HEK293T (cell line): Measurements from ENCODE around the gene BCAM.
A peak's percentile ranks its signal among the peaks of the same experiment; 100 is the strongest.

Source experiments
- CTCF ChIA-PET: fragments of 350-600 bp; formaldehyde crosslinking; extraction: SDS; loops from one replicate; lab custom pipeline; 2021; ENCODE audit warnings: antibody characterized with exemption, inconsistent platforms; lab: Yijun Ruan, JAX
- POLR2A ChIA-PET: fragments of 350-600 bp; formaldehyde crosslinking; extraction: SDS; loops from one replicate; lab custom pipeline; 2020; ENCODE audit warnings: antibody characterized with exemption, inconsistent platforms; lab: Yijun Ruan, JAX
- DNase-seq: peaks from one replicate; pipeline ENCODE4 v3.0.0; 2012; ENCODE audit warnings: mixed read lengths; ENCODE audit errors: extremely low spot score
- ARNT ChIP-seq: fragments of 450-650 bp; IDR thresholded peaks from 2 replicates; pipeline ENCODE4 v1.6.1; 2017; ENCODE audit warnings: mild to moderate bottlenecking
- BHLHE40 ChIP-seq: fragments of 450-650 bp; IDR thresholded peaks from 2 replicates; pipeline ENCODE4 v1.6.1; 2016; ENCODE audit warnings: mild to moderate bottlenecking, moderate library complexity, borderline replicate concordance
- CTBP1 ChIP-seq: fragments of 450-650 bp; IDR thresholded peaks from 2 replicates; pipeline ENCODE4 v1.6.1; 2016; ENCODE audit warnings: borderline replicate concordance
- ELF4 ChIP-seq: fragments of 450-650 bp; IDR thresholded peaks from 2 replicates; pipeline ENCODE4 v1.6.1; 2017; ENCODE audit warnings: antibody characterized with exemption
- FOXA1 ChIP-seq: fragments of 450-650 bp; IDR thresholded peaks from 2 replicates; pipeline ENCODE4 v1.6.1; 2016; ENCODE audit warnings: mild to moderate bottlenecking
- FOXK2 ChIP-seq: fragments of 450-650 bp; IDR thresholded peaks from 2 replicates; pipeline ENCODE4 v1.6.1; 2016; ENCODE audit warnings: mild to moderate bottlenecking
- FOXM1 ChIP-seq: fragments of 450-650 bp; IDR thresholded peaks from 2 replicates; pipeline ENCODE4 v1.6.1; 2017; ENCODE audit warnings: mild to moderate bottlenecking, borderline replicate concordance
- HDGF ChIP-seq: fragments of 450-650 bp; IDR thresholded peaks from 2 replicates; pipeline ENCODE4 v1.6.1; 2017; ENCODE audit warnings: antibody characterized with exemption, borderline replicate concordance
- L3MBTL2 ChIP-seq: fragments of 450-650 bp; conservative IDR thresholded peaks from 2 replicates; pipeline ENCODE4 v1.6.1; 2016; ENCODE audit warnings: mild to moderate bottlenecking
- LEF1 ChIP-seq: fragments of 450-650 bp; IDR thresholded peaks from 2 replicates; pipeline ENCODE4 v1.6.1; 2017; ENCODE audit warnings: mild to moderate bottlenecking, borderline replicate concordance
- NFRKB ChIP-seq: fragments of 450-650 bp; IDR thresholded peaks from 2 replicates; pipeline ENCODE4 v1.6.1; 2016; ENCODE audit warnings: mild to moderate bottlenecking, moderate library complexity
- SP1 ChIP-seq: fragments of 450-650 bp; IDR thresholded peaks from 2 replicates; pipeline ENCODE4 v1.6.1; 2017
- SUZ12 ChIP-seq: fragments of 450-650 bp; IDR thresholded peaks from 2 replicates; pipeline ENCODE4 v1.6.1; 2016; ENCODE audit warnings: mild to moderate bottlenecking
- TARDBP ChIP-seq: fragments of 450-650 bp; IDR thresholded peaks from 2 replicates; pipeline ENCODE4 v1.6.1; 2016
- ZNF384 ChIP-seq: fragments of 450-650 bp; IDR thresholded peaks from 2 replicates; pipeline ENCODE4 v1.6.1; 2016
- TF ChIP-seq, protein P1 (sequence below): fragments of 450-650 bp; IDR thresholded peaks from 2 replicates; pipeline ENCODE4 v1.6.1; 2016

The BCAM gene

GRCh38 chr19:44813070-44813840 lies 4.4 kb downstream of the BCAM start:
- DNase-seq, result no peak
- ChIA-PET POLR2A (no interaction called here), CTCF (no interaction called here)
- TF ChIP-seq FOXK2, result no peak
- TF ChIP-seq LEF1, result no peak
- no peak for TF ChIP-seq SUZ12
- TF ChIP-seq HDGF, result no peak
- TF ChIP-seq ELF4, result no peak
- no peak for TF ChIP-seq SP1

- TF ChIP-seq TARDBP, result no peak
- TF ChIP-seq FOXM1, result no peak
- no peak for TF ChIP-seq FOXK2
- TF ChIP-seq ZNF384, result no peak
- TF ChIP-seq, protein P1, sequence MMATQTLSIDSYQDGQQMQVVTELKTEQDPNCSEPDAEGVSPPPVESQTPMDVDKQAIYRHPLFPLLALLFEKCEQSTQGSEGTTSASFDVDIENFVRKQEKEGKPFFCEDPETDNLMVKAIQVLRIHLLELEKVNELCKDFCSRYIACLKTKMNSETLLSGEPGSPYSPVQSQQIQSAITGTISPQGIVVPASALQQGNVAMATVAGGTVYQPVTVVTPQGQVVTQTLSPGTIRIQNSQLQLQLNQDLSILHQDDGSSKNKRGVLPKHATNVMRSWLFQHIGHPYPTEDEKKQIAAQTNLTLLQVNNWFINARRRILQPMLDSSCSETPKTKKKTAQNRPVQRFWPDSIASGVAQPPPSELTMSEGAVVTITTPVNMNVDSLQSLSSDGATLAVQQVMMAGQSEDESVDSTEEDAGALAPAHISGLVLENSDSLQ, result no peak
- TF ChIP-seq HDGF, result no peak
- TF ChIP-seq SUZ12, result no peak
- no peak for DNase-seq
- ChIA-PET CTCF (no interaction called here), POLR2A (no interaction called here)
Measured at GRCh38 chr19:44813841-44814470, 5.1 kb downstream of the BCAM start.

- ChIA-PET CTCF (no interaction called here), POLR2A (no interaction called here)
- no peak for DNase-seq
- no peak for TF ChIP-seq FOXA1
- no peak for TF ChIP-seq ELF4
Measured at GRCh38 chr19:44814517-44814916, 5.6 kb downstream of the BCAM start.

GRCh38 chr19:44816301-44816700 lies 7.4 kb downstream of the BCAM start:
- TF ChIP-seq LEF1, result no peak
- TF ChIP-seq HDGF, result no peak
- TF ChIP-seq TARDBP, result no peak
- no peak for TF ChIP-seq CTBP1
- no peak for TF ChIP-seq L3MBTL2
- TF ChIP-seq NFRKB, result no peak
- no peak for TF ChIP-seq FOXK2
- TF ChIP-seq ELF4, result no peak
- TF ChIP-seq FOXM1, result no peak
- TF ChIP-seq, protein P1, result no peak
- TF ChIP-seq SUZ12, result no peak
- no peak for TF ChIP-seq FOXA1
- no peak for TF ChIP-seq SP1
- TF ChIP-seq BHLHE40, result no peak
- no peak for TF ChIP-seq ARNT
- no peak for TF ChIP-seq ZNF384
- ChIA-PET POLR2A (no interaction called here), CTCF (no interaction called here)
- no peak for DNase-seq

DNA sequence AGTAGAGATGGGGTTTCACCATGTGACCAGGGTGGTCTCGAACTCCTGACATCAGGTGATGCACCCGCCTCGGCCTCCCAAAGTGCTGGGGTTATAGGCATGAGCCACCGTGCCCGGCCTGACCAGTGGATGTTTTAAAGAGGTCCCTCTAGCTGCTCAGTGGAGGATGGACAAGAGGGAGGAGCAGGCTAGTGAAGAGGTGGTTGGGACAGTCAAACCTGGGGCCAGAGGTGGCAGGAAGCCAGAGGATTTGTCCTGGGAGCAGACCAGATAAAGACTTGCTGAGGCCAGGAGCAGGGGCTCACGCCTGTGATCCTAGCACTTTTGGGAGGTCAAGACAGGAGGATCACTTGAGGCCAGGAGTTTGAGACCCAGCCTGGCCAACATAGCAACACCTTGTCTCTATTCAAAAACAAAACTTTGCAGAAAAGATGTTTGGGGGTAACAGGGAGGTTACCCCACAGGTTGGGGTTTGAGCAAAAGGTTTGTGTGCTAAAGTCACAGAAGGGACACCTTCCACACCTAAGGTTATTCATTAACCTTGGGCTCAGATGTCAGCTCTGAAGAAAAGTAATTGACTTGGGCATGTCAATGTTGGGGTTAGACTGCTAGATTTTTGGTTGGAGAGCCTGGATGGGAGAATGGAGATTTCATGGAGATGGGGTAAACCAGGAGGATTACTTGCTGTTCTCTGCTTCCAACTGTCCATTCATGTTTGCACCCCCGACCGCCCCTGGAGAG lies 9.0 kb downstream of the BCAM start:
- POLR2A ChIA-PET, result no interaction called here
- CTCF ChIA-PET, result no interaction called here

DNA sequence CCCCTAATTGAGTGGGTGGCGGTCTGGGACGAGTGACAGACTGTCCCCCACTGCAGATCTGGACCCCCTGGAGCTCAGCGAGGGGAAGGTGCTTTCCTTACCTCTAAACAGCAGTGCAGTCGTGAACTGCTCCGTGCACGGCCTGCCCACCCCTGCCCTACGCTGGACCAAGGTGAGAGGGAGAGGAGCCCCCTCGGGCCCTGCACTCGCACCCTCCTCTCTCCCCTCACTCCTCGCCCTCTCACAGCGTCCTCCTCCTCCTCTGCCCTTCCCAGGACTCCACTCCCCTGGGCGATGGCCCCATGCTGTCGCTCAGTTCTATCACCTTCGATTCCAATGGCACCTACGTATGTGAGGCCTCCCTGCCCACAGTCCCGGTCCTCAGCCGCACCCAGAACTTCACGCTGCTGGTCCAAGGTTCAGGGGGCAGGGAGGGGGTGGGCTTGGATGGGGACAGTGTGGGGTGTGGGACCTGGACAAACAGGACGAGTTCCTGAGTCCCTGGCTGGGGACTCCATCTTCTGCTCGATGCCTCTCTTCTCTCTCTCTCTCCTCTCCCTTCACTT lies 9.6 kb downstream of the BCAM start:
- POLR2A ChIA-PET, result no interaction called here
- peak; percentile 6 for DNase-seq
- CTCF ChIA-PET, result interaction anchor here (1.5 kb wide), 1 partner anchor 30 kb away, joined by 4 read pairs; no protein-coding TSS in a partner anchor
- TF ChIP-seq FOXA1 (no peak), SUZ12 (no peak), L3MBTL2 (no peak), NFRKB (no peak), SP1 (no peak), ELF4 (no peak), FOXM1 (no peak), BHLHE40 (no peak), CTBP1 (no peak), ZNF384 (no peak), LEF1 (no peak), ARNT (no peak), TARDBP (no peak), HDGF (no peak), FOXK2 (no peak)
- TF ChIP-seq, protein P1, result no peak

More for the DNA sequence above, 9.0 kb downstream of the BCAM start:
- DNase-seq, result peak; percentile 6
- TF ChIP-seq FOXM1, result no peak
- TF ChIP-seq FOXK2, result no peak
- TF ChIP-seq, protein P1, result no peak
- TF ChIP-seq SP1, result no peak
- TF ChIP-seq LEF1, result no peak
- no peak for TF ChIP-seq ZNF384
